GM18508 (cell line): Measurements from ENCODE around the gene MUC5B.

Experiments
- ATAC-seq: cut with Tn5 transposase; IDR thresholded peaks from one replicate; pipeline ENCODE4 v1.9.1; 2021; ENCODE audit warnings: moderate number of reproducible peaks; ENCODE audit not compliant: insufficient read depth, unreplicated experiment

MUC5B gene

GRCh38 chr11:1230456-1231395 is 7.9 kb downstream of the MUC5B start:
- ATAC-seq, result no peak

GRCh38 chr11:1231396-1232020 is 8.6 kb downstream of the MUC5B start:
- ATAC-seq, result no peak

GRCh38 chr11:1232021-1232882 is 9.4 kb downstream of the MUC5B start:
- ATAC-seq, result no peak

DNA sequence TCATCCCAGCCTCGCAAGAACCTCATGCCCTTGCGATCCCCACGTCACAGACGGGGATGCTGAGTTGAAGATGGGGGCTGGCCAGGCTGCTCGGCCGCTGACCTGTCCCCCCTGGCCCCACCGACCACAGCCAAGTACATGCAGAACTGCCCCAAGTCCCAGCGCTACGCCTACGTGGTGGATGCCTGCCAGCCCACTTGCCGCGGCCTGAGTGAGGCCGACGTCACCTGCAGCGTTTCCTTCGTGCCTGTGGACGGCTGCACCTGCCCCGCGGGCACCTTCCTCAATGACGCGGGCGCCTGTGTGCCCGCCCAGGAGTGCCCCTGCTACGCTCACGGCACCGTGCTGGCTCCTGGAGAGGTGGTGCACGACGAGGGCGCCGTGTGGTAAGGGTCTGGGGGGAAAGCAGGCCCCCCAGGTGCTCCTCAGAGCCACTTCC is 10.0 kb downstream of the MUC5B start:
- ATAC-seq, result no peak

- ATAC-seq, result no peak
Observed at GRCh38 chr11:1233351-1234053, 10.6 kb downstream of the MUC5B start.

- no peak for ATAC-seq
Observed at GRCh38 chr11:1234054-1234720, 11.3 kb downstream of the MUC5B start.

GRCh38 chr11:1234771-1235305 is 12.0 kb downstream of the MUC5B start:
- ATAC-seq, result no peak

- no peak for ATAC-seq
Observed at GRCh38 chr11:1235306-1235900, 12.5 kb downstream of the MUC5B start.

GRCh38 chr11:1235901-1236315 is 13.0 kb downstream of the MUC5B start:
- ATAC-seq, result no peak

GRCh38 chr11:1236316-1237127 is 13.7 kb downstream of the MUC5B start:
- ATAC-seq, result no peak

DNA sequence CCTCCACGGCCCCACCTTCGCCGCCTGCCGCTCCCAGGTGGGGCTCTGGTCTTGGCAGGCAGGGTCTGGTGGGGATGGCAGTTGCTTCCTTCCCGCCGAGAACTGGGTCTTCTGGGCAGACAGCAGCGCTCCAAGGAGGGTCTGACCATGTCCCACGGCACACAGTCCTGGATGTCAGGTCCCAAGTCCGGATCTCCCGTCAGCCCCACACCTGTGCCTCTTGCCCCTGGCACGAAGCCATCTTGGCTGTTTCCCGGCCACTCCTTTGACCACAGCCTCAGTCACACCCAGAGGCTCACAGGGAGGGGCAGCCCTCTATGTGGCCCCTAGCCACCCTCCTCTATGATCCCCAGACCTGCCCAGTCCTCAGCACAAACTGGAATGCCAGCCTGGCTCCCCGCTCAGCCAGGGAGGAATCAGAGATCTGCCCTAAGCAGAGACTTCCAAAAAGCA is 14.3 kb downstream of the MUC5B start:
- ATAC-seq, result no peak

DNA sequence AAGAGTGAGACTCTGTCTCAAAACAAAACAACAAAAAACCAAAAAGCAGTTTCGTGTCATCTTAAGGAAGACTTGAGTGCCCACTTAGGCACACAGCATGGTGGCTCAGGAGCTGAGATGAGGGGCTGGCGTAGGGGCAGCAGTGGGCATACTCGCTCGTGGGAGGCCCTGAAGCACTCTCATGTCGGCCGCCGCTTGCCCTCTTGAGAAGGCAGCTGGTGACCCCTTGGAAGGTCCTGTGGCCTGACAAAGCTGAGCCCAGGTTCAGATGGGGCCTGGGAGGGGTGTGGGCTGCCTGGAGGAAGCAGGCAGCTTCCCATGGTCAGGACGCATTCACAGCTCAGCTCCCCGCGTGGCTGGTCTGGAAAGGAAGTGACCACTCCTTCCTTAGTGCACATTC is 15.0 kb downstream of the MUC5B start:
- no peak for ATAC-seq

GRCh38 chr11:1238767-1239595 is 16.1 kb downstream of the MUC5B start:
- ATAC-seq, result no peak

GRCh38 chr11:1239596-1240205 is 16.8 kb downstream of the MUC5B start:
- no peak for ATAC-seq

DNA sequence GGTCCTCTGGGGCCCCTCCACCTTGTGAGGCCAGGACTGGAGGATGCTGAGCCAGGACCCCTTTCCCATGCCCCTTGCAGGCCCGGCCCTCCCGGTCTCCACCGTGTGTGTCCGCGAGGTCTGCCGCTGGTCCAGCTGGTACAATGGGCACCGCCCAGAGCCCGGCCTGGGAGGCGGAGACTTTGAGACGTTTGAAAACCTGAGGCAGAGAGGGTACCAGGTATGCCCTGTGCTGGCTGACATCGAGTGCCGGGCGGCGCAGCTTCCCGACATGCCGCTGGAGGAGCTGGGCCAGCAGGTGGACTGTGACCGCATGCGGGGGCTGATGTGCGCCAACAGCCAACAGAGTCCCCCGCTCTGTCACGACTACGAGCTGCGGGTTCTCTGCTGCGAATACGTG is 17.9 kb downstream of the MUC5B start:
- ATAC-seq, result no peak

DNA sequence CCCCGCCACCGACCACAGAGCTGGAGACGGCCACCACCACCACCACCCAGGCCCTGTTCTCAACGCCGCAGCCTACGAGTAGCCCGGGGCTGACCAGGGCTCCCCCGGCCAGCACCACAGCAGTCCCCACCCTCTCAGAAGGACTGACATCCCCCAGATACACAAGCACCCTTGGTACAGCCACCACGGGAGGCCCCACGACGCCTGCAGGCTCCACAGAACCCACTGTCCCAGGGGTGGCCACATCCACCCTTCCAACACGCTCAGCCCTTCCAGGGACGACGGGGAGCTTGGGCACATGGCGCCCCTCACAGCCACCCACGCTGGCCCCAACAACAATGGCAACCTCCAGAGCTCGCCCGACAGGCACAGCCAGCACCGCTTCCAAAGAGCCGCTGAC is 18.8 kb downstream of the MUC5B start:
- no peak for ATAC-seq

DNA sequence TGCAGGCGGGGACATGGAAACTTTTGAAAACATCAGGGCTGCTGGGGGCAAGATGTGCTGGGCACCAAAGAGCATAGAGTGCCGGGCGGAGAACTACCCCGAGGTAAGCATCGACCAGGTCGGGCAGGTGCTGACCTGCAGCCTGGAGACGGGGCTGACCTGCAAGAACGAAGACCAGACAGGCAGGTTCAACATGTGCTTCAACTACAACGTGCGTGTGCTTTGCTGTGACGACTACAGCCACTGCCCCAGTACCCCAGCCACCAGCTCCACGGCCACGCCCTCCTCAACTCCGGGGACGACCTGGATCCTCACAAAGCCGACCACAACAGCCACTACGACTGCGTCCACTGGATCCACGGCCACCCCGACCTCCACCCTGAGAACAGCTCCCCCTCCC is 19.4 kb downstream of the MUC5B start:
- ATAC-seq, result no peak
